ENCODE results near the gene MYO6.

DNA sequence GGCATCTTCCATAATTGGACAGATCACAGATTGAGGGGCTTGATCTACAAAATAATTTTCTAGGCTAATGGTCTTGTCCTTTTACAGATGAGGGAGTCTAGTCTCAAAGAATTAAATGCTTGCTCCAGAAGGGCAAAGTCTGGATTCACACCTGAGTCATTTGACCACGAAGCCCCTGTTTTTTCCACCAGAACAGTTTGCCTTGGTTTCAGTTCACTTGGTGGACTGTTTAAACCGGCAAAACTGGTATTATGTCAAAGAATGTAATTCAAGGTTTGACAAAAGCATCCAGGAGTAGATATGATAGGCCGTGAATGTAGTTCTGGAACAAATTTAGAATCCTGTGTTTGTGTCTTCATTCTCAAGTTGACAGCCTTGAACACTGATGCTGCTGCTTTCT lies 3.3 kb downstream of the MYO6 start:
- TF ChIP-seq, protein P1, sequence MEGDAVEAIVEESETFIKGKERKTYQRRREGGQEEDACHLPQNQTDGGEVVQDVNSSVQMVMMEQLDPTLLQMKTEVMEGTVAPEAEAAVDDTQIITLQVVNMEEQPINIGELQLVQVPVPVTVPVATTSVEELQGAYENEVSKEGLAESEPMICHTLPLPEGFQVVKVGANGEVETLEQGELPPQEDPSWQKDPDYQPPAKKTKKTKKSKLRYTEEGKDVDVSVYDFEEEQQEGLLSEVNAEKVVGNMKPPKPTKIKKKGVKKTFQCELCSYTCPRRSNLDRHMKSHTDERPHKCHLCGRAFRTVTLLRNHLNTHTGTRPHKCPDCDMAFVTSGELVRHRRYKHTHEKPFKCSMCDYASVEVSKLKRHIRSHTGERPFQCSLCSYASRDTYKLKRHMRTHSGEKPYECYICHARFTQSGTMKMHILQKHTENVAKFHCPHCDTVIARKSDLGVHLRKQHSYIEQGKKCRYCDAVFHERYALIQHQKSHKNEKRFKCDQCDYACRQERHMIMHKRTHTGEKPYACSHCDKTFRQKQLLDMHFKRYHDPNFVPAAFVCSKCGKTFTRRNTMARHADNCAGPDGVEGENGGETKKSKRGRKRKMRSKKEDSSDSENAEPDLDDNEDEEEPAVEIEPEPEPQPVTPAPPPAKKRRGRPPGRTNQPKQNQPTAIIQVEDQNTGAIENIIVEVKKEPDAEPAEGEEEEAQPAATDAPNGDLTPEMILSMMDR (IDR thresholded peaks at IDR 0.05): no peak
- no peak for TF ChIP-seq YY1 (IDR thresholded peaks at IDR 0.05; ENCODE audit: low read depth)
- no peak for TF ChIP-seq MXI1 (IDR thresholded peaks at IDR 0.05; ENCODE audit: low read depth, low read length)
- no peak for TF ChIP-seq POLR2AphosphoS5 (IDR thresholded peaks at IDR 0.05; ENCODE audit: low read depth, low read length)
- TF ChIP-seq ELF1 (IDR thresholded peaks at IDR 0.05): no peak
